ENCODE data around the gene ANKRD34A.

- TF ChIP-seq EZH2 (IDR thresholded peaks at IDR 0.05; ENCODE audit: low read depth, low read length, severe bottlenecking) (no peak), POLR2AphosphoS5 (IDR thresholded peaks at IDR 0.05; ENCODE audit: low read depth, low read length) (no peak), CHD1 (IDR thresholded peaks at IDR 0.05; ENCODE audit: low read depth, low read length) (no peak), POLR2A (IDR thresholded peaks at IDR 0.05; ENCODE audit: control extremely low read depth in 1 of 2, low read depth in 2 of 2, low read length in 2 of 2) (no peak), CTCF (IDR thresholded peaks at IDR 0.05; ENCODE audit: control extremely low read depth in 1 of 3, insufficient read depth in 1 of 3, low read depth in 1 of 3, low read length in 3 of 3) (no peak), YY1 (IDR thresholded peaks at IDR 0.05; ENCODE audit: low read depth, low read length) (no peak), EP300 (IDR thresholded peaks at IDR 0.05; ENCODE audit: borderline replicate concordance in 1 of 2, low read depth in 2 of 2, low read length in 2 of 2) (no peak), SRF (IDR thresholded peaks at IDR 0.05; ENCODE audit: low read depth, low read length) (no peak), KDM1A (IDR thresholded peaks at IDR 0.05; ENCODE audit: borderline replicate concordance, low read length) (no peak)
These were observed 43.2 kb upstream of the ANKRD34A start for GRCh38 chr1:146007489-146008133.

All from H1 (cell line).